NCI-H526 (cell line): ENCODE results near the gene HOXA4.
A peak's percentile ranks its signal among the peaks of the same experiment; 100 is the strongest.

Source experiments
- DNase-seq, 2 experiments: peaks; one replicate each; lab custom pipeline; 2025; lab: John Stamatoyannopoulos, UW

The HOXA4 gene

GRCh38 chr7:27117887-27118491, 12.6 kb downstream of the HOXA4 start:
- DNase-seq = no peak

GRCh38 chr7:27116962-27117886, 13.3 kb downstream of the HOXA4 start:
- no peak for DNase-seq

GRCh38 chr7:27116031-27116961, 14.3 kb downstream of the HOXA4 start:
- DNase-seq = peak in 1 of 2 experiments; percentile 45

- peak in 1 of 2 experiments; percentile 67 for DNase-seq
These were observed 15.1 kb downstream of the HOXA4 start for GRCh38 chr7:27115221-27116026.

- no peak for DNase-seq
These were observed 15.7 kb downstream of the HOXA4 start for GRCh38 chr7:27114881-27115220.

GRCh38 chr7:27113991-27114769, 16.4 kb downstream of the HOXA4 start:
- DNase-seq = peak in 1 of 2 experiments; percentile 90

- DNase-seq = peak in 1 of 2 experiments; percentile 83
These were observed 17.3 kb downstream of the HOXA4 start for GRCh38 chr7:27112955-27113949.

GRCh38 chr7:27112361-27112760, 18.2 kb downstream of the HOXA4 start:
- no peak for DNase-seq

GRCh38 chr7:27111751-27112277, 18.7 kb downstream of the HOXA4 start:
- DNase-seq = no peak

- no peak for DNase-seq
These were observed 19.4 kb downstream of the HOXA4 start for GRCh38 chr7:27111042-27111750.

- peak in 1 of 2 experiments; percentile 62 for DNase-seq
These were observed 20.1 kb downstream of the HOXA4 start for GRCh38 chr7:27110186-27111031.

GRCh38 chr7:27109466-27110185, 20.9 kb downstream of the HOXA4 start:
- DNase-seq = no peak

GRCh38 chr7:27108390-27109127, 22.0 kb downstream of the HOXA4 start:
- peak in 1 of 2 experiments; percentile 78 for DNase-seq

GRCh38 chr7:27107391-27108381, 22.9 kb downstream of the HOXA4 start:
- DNase-seq = no peak

GRCh38 chr7:27106901-27107240, 23.7 kb downstream of the HOXA4 start:
- no peak for DNase-seq
